Uterus (tissue), 2 donors: ENCODE measurements around the gene CD300E.

Source experiments
- CTCF ChIP-seq, 4 experiments: fragments of 200-600 bp in 2 of 4; fragments of 450-650 bp in 2 of 4; sonication (generic) in 2 of 4; IDR thresholded peaks; one replicate each; pipeline ENCODE4 v1.5.1; 2016 to 2019; ENCODE audit warnings: antibody characterized with exemption in 4 of 4, mild to moderate bottlenecking in 2 of 4, moderate library complexity in 1 of 4
- POLR2A ChIP-seq, 2 donors: fragments of 450-650 bp; IDR thresholded peaks; one replicate each; pipeline ENCODE4 v1.6.1; 2016; ENCODE audit warnings: antibody characterized with exemption in 2 of 2, mild to moderate bottlenecking in 1 of 2, moderate library complexity in 1 of 2

GRCh38 chr17:74568106-74568873, 55.2 kb downstream of the CD300E start:
- TF ChIP-seq CTCF (IDR thresholded peaks at IDR 0.05) (no peak), POLR2A (IDR thresholded peaks at IDR 0.05) (no peak)
